HG03139 (cell line): Measurements from ENCODE around the gene SH2B3.
"Not testable (repeated sequence)": the region's sequence is repeated elsewhere in the genome, so short reads cannot be mapped to it uniquely, and the experiment has no call there.

ENCODE experiments used
- ATAC-seq: cut with Tn5 transposase; IDR thresholded peaks from one replicate; pipeline ENCODE4 v1.9.1; 2021; ENCODE audit not compliant: unreplicated experiment

Gene SH2B3

GRCh38 chr12:111405859-111406473 is at the start of gene SH2B3:
Gene SH2B3 (plus strand): TSS chr12:111405923. CDS start chr12:111418146, 12,223 bp downstream.
- ATAC-seq = peak; percentile 2

- no peak for ATAC-seq
These were observed 46.4 kb upstream of the SH2B3 start for GRCh38 chr12:111359231-111359913.

GRCh38 chr12:111359914-111360276 is 45.8 kb upstream of the SH2B3 start:
- ATAC-seq = no peak

- no peak for ATAC-seq
These were observed 45.3 kb upstream of the SH2B3 start for GRCh38 chr12:111360325-111360930.

- no peak for ATAC-seq
These were observed 44.5 kb upstream of the SH2B3 start for GRCh38 chr12:111361073-111361716.

GRCh38 chr12:111361717-111362576 is 43.8 kb upstream of the SH2B3 start:
- ATAC-seq = no peak

GRCh38 chr12:111362687-111363475 is 42.8 kb upstream of the SH2B3 start:
- ATAC-seq = no peak

GRCh38 chr12:111363578-111363977 is 42.1 kb upstream of the SH2B3 start:
- no peak for ATAC-seq

- ATAC-seq = no peak
These were observed 39.6 kb upstream of the SH2B3 start for GRCh38 chr12:111366075-111366474.

GRCh38 chr12:111366583-111366982 is 39.1 kb upstream of the SH2B3 start:
- no peak for ATAC-seq

- ATAC-seq = no peak
These were observed 38.0 kb upstream of the SH2B3 start for GRCh38 chr12:111367661-111368221.

GRCh38 chr12:111368291-111368787 is 37.4 kb upstream of the SH2B3 start:
- peak; percentile 11 for ATAC-seq

- peak; percentile 94 for ATAC-seq
These were observed 36.8 kb upstream of the SH2B3 start, which contains the start of gene PHETA1 for GRCh38 chr12:111368788-111369495. Gene PHETA1 (minus strand): TSS chr12:111369095. CDS start chr12:111363427, 5,668 bp downstream.

GRCh38 chr12:111369496-111370220 is 36.1 kb upstream of the SH2B3 start:
- no peak for ATAC-seq

GRCh38 chr12:111373231-111373630 is 32.5 kb upstream of the SH2B3 start:
- ATAC-seq = not testable (repeated sequence)

GRCh38 chr12:111377440-111377839 is 28.3 kb upstream of the SH2B3 start:
- ATAC-seq = no peak

GRCh38 chr12:111379942-111380554 is 25.7 kb upstream of the SH2B3 start:
- no peak for ATAC-seq

- no peak for ATAC-seq
These were observed 21.1 kb upstream of the SH2B3 start for GRCh38 chr12:111384596-111384995.
